Astrocyte of the spinal cord (primary cell): ENCODE results near the gene GALNT7.

Experiments used
- DNase-seq: peaks from one replicate; pipeline ENCODE4 v3.0.0; 2011; ENCODE audit warnings: low read depth, low spot score
- H3K4me3 ChIP-seq: 2 replicates; pipeline ENCODE4 v1.5.1; 2011; ENCODE audit warnings: low read depth, mild to moderate bottlenecking, low read length, moderate library complexity
- in situ Hi-C: cut with HindIII; loops from 2 replicates; pipeline ENCODE4 v1.10.0; 2017; ENCODE audit warnings: low sequenced_read_pairs
- TF ChIP-seq, protein P1 (sequence below): IDR thresholded peaks from 2 replicates; pipeline ENCODE4 v1.5.1; 2012; ENCODE audit warnings: low read depth, mild to moderate bottlenecking, low read length, inconsistent platforms

The GALNT7 gene

DNA sequence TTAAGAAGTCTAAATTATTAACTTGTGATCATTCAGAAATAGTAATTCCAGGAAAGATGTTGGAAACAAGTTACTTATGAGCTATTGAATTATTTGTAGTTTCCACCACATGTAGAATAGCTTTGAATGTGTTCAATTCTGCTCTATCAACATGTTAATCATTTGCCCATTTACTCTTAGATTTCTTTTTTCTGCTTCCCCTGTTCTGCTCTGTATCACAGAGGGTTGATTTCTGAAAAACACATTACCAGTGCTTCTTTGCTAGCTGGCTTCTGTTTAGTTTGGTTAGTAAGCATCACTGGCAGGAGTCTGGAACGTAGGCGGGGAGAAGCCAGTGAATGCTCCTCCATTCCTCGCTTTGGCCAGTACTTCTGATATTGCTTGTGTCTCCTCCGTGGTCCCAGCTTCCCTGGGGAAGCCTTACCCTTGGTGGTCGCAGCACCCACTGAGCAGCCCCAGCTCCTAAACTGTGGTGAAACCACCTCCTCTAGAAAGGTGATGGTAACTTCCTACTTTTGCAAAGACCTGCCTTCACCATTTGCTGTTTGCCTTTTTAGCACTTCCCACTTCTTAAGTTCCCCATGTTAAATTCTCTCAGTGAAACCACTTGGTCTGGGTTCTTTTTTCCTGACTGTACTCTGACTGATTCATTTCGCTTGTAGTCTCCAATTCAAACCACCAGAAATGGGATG, 40.3 kb upstream of the GALNT7 start:
- DNase-seq: no peak
- H3K4me3 ChIP-seq: no peak overlapping the region
- TF ChIP-seq, protein P1, sequence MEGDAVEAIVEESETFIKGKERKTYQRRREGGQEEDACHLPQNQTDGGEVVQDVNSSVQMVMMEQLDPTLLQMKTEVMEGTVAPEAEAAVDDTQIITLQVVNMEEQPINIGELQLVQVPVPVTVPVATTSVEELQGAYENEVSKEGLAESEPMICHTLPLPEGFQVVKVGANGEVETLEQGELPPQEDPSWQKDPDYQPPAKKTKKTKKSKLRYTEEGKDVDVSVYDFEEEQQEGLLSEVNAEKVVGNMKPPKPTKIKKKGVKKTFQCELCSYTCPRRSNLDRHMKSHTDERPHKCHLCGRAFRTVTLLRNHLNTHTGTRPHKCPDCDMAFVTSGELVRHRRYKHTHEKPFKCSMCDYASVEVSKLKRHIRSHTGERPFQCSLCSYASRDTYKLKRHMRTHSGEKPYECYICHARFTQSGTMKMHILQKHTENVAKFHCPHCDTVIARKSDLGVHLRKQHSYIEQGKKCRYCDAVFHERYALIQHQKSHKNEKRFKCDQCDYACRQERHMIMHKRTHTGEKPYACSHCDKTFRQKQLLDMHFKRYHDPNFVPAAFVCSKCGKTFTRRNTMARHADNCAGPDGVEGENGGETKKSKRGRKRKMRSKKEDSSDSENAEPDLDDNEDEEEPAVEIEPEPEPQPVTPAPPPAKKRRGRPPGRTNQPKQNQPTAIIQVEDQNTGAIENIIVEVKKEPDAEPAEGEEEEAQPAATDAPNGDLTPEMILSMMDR: no peak
- in situ Hi-C loops: no loop called here

- TF ChIP-seq, protein P1: no peak
- DNase-seq: no peak
- no peak overlapping the region for H3K4me3 ChIP-seq
- in situ Hi-C loops: no loop called here
Measured at GRCh38 chr4:173130687-173131086, 37.9 kb upstream of the GALNT7 start.

DNA sequence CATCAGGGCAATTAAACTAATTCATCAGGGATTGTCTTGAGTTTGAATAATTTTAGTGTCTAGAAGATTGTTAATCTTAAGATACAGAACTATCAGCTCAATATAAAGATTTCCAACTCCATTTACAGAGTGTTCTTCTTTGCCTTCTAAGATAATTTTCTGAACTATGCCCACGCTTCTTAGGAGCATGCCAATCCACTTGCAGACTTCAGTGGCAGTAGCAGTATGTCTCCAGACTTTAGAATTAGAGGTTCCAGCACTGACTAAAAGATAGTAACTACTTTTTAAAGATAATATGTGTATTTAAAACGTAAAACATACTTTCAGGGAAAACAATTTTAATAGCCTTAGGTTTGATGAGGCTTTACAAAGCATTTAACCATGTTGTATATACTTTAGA, 34.2 kb upstream of the GALNT7 start:
- TF ChIP-seq, protein P1: no peak
- DNase-seq: no peak
- in situ Hi-C loops: no loop called here
- H3K4me3 ChIP-seq: no peak overlapping the region

- peak; percentile 34 for DNase-seq
- in situ Hi-C loops: no loop called here
- H3K4me3 ChIP-seq: no peak overlapping the region
- TF ChIP-seq, protein P1: no peak
Measured at GRCh38 chr4:173135241-173135847, 33.3 kb upstream of the GALNT7 start.

GRCh38 chr4:173138624-173139023, 30.0 kb upstream of the GALNT7 start:
- TF ChIP-seq, protein P1: no peak
- no peak overlapping the region for H3K4me3 ChIP-seq
- in situ Hi-C loops: no loop called here
- no peak for DNase-seq

DNA sequence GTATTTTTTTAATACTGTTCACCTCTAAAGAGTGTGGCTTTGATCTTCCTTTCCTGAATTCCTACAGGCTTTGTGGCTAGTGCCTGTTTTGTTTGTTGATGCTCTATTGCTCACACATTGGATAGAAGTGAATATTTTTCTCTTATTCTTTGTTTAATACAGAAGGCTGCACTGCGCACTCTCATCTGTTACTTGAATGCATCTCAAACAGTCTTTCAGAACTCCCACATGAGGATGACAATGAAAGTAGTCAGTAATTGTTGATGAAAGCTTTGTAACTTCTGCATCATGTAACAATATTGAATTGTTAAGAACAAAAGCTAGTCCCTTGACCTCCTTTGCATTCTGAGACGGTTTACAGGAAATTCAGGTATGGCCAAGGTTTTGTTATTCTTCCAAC, 29.1 kb upstream of the GALNT7 start:
- TF ChIP-seq, protein P1: no peak
- H3K4me3 ChIP-seq: no peak overlapping the region
- in situ Hi-C loops: no loop called here
- DNase-seq: no peak
